GM18868 (cell line): ENCODE measurements around the gene PPIL6.

Experiments used
- ATAC-seq: cut with Tn5 transposase; IDR thresholded peaks from one replicate; pipeline ENCODE4 v1.9.1; 2021; ENCODE audit warnings: mild to moderate bottlenecking, moderate library complexity; ENCODE audit not compliant: unreplicated experiment

The PPIL6 gene

GRCh38 chr6:109449795-109450673 is 9.6 kb upstream of the PPIL6 start:
- ATAC-seq = no peak

- ATAC-seq = no peak
These were observed 8.8 kb upstream of the PPIL6 start for GRCh38 chr6:109449064-109449794.

- no peak for ATAC-seq
These were observed 8.2 kb upstream of the PPIL6 start for GRCh38 chr6:109448615-109449014.

- no peak for ATAC-seq
These were observed 7.6 kb upstream of the PPIL6 start for GRCh38 chr6:109447878-109448555.

GRCh38 chr6:109447087-109447486 is 6.7 kb upstream of the PPIL6 start:
- ATAC-seq = no peak

- ATAC-seq = no peak
These were observed 6.1 kb upstream of the PPIL6 start for GRCh38 chr6:109446541-109446940.

- no peak for ATAC-seq
These were observed 5.6 kb upstream of the PPIL6 start for GRCh38 chr6:109446072-109446471.

- ATAC-seq = no peak
These were observed 5.0 kb upstream of the PPIL6 start for GRCh38 chr6:109445382-109445781.

GRCh38 chr6:109443425-109443950 is 3.1 kb upstream of the PPIL6 start:
- no peak for ATAC-seq

GRCh38 chr6:109442393-109442924 is 2.0 kb upstream of the PPIL6 start:
- no peak for ATAC-seq

GRCh38 chr6:109441069-109441816 is 815 bp upstream of the PPIL6 start:
- peak; percentile 16 for ATAC-seq

GRCh38 chr6:109436041-109436440 is 4.4 kb downstream of the PPIL6 start:
- ATAC-seq = no peak

GRCh38 chr6:109434456-109434855 is 6.0 kb downstream of the PPIL6 start:
- ATAC-seq = no peak

- ATAC-seq = no peak
These were observed 10.9 kb downstream of the PPIL6 start for GRCh38 chr6:109429496-109429895.

- ATAC-seq = no peak
These were observed 11.4 kb downstream of the PPIL6 start for GRCh38 chr6:109428889-109429477.

GRCh38 chr6:109424946-109425345 is 15.5 kb downstream of the PPIL6 start:
- ATAC-seq = no peak

- no peak for ATAC-seq
These were observed 19.2 kb downstream of the PPIL6 start for GRCh38 chr6:109421184-109421583.

- ATAC-seq = no peak
These were observed 19.7 kb downstream of the PPIL6 start for GRCh38 chr6:109420751-109421150.

GRCh38 chr6:109417646-109418045 is 22.8 kb downstream of the PPIL6 start:
- no peak for ATAC-seq

GRCh38 chr6:109411034-109411433 is 29.4 kb downstream of the PPIL6 start:
- ATAC-seq = no peak
